NCI-H510A (cell line): Measurements from ENCODE around the gene NKD1.

Experiments used
- DNase-seq: peaks from one replicate; lab custom pipeline; 2025; lab: John Stamatoyannopoulos, UW

The NKD1 gene

DNA sequence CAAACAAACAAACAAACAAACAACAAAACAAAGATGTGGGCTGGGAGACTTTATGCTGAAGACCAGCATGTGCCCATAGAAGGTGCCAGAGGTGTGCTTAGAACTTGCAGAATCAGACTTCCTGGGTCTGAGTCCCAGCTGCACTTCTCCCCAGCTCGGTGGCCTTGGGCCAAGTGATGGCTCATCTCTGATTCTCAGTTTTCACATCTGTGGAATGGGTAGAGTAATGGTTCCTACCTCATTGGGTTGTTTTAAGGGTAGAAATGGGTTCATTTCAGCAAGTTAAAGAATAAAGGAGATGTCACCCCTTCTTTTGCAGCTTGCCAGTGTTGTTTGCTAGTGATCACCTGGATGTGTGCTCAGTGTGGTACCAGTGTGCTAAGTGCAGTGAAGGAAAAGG lies 10.7 kb downstream of the NKD1 start:
- no peak for DNase-seq

DNA sequence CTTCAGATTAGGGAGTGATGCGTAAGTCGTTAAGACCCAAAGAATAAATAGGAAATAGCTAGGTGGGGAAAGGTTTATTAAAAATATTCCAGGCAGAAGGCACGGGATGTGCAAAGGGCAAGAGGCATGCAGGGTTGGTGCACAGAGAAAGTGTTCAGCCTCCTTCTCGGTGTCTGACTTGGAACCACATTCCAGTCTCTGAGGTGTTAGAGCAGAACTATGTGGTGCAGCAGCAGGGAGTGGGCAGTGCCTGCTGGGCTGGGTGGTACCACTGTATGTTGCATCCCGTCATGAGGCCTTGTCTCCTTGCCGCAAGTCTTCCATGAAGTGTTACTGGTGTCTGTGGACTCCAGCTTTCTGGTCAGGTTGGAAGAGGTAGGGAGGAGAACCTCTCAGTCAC lies 11.1 kb downstream of the NKD1 start:
- DNase-seq, result no peak

DNA sequence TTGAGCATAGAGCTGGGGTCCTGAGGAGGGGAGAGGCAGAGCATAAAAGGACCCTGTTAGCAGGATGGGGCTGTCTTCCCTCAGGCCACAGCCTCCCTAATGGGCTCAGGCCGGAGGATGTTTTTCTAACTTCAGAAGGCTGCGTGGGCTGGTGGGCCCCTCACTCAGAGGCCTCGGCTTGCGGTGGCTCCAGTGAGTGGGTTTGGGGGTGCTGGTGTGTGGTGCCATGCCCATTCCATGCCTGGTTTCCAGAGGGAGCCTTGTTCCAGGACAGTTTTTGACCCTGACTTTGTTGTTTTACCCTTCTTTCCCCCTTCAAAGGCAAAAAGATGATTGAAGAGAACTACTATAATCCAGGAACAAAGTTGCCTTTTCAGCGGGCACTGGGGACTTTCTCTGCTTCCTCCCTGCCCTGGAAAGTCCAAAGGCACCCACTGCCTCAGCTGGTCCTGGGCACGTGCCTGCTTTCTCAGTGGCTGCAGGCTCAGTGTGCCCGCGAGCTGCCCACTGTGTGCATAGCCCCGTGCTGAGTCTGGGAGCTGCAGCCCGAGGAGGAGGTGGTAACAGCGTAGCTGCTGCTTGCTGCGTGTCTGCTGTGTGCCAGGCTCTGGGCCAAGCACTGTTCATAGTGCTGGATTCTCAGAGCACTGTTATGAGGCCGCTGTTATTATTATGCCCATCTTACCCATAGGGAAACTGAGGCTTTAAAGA lies 11.8 kb downstream of the NKD1 start:
- DNase-seq, result no peak

GRCh38 chr16:50560903-50561863 lies 13.0 kb downstream of the NKD1 start:
- DNase-seq, result no peak

GRCh38 chr16:50562657-50563056 lies 14.5 kb downstream of the NKD1 start:
- no peak for DNase-seq

DNA sequence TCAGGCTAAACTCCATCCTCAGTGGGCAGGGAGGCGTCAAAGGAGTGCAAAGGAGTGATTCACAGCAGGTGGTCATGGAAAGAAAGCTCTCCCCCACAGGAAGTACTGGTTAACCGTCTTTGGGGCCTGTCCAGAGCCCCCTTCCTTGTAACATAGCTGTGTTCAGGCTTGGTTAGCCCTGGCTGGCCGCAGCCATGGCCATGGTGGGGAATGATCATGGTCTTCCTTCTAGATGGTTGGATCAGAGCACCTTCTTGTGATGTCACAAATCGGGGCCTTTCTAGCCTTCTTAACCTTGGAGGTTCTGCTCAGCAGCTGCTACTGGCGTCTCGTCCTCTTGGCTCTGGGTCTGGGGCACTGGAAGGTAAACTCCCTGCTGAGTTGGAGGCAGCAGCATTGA lies 15.8 kb downstream of the NKD1 start:
- DNase-seq, result no peak

GRCh38 chr16:50565428-50565827 lies 17.2 kb downstream of the NKD1 start:
- DNase-seq, result no peak

- no peak for DNase-seq
Observed at GRCh38 chr16:50566014-50566962, 18.1 kb downstream of the NKD1 start.

GRCh38 chr16:50567651-50568050 lies 19.5 kb downstream of the NKD1 start:
- no peak for DNase-seq

DNA sequence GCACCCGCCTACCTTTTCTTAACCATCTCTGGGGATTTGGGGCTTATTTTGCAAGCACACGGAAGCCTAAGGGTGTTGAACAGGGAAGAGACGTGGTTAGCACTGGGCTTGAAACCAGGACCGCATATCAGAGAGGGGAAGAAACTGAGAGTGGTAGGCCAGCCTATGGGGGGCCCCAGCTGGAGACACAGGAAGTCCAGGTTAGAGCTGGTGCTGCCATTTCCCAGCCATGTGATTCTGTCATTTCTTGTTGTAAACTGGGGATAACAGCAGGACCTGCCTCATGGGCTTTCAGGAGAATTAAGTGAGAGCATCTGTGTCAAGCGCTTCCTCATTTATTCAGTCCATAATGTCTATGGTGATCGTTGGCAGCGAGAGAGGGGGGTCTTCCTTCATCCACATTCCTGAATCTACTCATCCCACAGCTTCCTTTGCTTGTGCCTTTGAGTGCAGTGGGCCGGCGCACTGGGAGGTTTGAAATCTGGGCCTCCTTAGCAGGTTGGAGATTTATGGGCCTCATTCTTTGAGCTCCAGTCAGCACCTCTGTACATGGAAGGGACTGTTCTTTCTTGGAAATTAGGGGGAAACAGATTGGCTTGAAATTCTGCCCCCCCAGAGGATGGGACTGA lies 20.1 kb downstream of the NKD1 start:
- no peak for DNase-seq

DNA sequence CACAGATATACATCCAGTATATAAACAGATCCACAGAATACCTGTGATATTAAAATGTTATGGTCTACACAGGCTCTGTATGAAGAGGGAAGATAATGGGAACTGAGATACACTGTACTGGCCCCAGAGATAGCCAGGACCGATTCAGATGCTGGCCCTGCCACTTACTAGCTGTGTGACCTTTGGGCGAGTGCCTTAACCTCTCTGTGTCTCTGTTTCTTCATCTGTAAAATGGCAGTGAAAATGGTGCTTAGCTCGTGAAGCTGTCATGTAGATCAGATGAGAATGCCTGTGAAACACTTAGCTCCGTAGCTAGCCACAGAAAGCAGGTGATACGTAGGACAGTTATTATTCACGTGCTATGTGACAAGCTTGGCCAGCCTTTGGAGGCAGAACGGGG lies 22.2 kb downstream of the NKD1 start:
- no peak for DNase-seq

DNA sequence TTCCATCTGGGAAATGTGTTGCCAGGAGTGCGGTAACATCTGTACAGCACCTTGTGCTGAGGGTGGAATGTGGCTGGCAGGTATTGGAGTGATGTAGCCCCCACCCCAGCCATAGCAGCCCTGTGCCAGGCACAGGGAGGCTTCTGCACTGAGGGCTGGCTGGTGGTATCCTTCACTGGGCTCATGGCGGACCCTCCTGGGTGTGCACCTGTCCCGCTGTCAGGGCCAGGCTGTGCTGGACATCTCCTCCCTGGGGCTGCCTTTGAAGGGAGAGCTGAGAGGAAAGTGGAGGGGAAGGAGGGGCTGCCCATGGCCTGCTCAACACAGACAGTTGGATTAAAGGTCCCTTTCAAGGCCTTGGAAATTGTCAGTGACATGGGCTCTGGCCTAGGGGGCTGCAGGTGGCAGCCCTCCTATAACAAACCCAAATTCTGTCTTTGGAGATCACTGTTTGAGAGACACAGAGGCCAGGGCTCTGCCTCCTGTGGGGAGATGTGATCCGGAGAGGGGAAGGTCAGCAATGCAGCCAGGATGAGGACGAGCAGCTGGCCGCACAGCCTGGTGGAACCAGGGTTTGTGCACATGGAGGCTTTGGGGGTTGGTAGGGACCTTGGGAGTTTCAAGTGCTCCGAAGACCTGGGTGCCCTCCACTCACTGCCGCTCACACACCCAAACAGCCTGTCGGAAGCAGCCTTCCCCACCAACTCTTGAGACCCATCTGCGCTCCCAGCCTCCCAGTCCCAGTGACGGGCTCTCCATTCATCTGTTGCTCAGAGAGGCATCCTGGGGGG lies 22.8 kb downstream of the NKD1 start:
- DNase-seq, result no peak

DNA sequence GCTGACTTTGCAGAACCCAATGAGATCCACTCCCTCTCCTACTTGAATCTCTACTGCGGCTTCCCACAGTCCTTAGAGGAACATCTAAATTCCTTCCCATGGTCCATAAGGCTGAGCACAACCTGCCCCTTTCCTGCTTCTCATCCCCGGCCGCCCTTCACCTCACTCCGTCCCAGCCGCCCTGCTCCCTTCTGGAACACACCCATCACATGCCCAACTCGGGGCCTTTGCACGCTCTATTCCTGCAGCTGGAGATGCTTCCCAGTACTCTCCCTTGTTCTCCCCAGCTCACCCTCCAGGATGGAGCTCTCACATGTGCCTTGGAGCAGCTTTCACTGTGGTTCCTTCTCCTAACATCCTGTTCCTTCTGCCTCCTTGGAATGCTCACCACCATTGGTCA lies 23.6 kb downstream of the NKD1 start:
- no peak for DNase-seq

GRCh38 chr16:50572700-50573099 lies 24.5 kb downstream of the NKD1 start:
- no peak for DNase-seq

DNA sequence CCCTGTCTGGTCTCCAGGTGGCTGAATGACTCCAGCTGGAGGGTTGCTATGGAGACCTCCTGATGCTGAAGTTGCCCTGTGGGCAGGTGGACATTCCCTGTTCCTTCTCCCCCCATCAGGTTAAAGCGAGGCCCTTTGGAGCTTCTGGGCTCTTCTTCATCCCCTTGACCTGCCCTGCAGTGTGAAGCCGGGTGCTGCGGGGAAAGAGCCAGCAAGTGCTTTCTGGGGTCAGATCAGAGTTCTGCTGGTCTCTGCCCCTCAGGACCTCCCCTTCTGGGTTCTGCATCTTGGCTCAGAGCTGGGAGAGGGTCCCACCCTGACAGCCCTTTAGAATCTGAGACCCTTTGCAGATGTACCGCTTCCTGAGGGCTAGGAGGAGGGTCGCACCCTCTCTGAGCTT lies 25.1 kb downstream of the NKD1 start:
- DNase-seq, result no peak

DNA sequence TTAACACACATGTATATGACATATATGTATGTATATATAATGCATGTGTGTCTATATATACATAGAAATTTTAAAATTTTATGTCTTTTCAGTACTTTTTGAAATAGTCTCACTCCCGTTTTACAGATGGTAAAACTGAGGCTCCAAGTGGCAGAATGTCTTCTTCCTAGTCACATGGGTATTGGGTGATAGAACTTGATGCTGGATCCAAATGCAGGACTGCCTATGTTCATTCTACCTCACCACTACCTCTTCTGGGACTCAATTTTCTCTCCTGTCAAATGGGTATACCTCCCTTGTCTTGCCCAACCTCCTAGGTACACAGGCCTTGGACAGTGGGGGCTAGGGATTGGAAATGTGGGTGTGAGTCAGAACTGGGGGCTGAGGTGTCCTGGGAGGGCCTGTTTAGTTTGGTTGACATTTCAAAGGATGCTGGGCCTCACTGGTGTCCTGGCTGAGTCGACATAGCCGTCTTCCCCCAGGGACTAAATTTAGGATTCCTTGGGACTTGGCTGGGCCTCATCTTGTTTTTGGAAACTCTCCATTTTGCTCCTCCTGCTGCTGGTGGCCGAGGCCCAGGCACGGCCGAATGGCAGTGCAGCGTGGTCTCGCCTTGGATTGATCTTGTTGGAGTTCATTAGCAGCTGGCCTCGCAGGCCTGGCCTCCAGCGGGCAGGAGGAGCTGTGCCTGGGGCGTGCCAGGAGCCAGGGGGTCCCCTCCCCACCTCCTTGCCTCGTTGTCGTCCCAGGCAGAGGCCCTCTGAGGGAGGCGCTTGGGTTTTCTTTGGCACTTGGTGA lies 25.9 kb downstream of the NKD1 start:
- DNase-seq, result no peak

GRCh38 chr16:50574745-50575136 lies 26.5 kb downstream of the NKD1 start:
- DNase-seq, result no peak

DNA sequence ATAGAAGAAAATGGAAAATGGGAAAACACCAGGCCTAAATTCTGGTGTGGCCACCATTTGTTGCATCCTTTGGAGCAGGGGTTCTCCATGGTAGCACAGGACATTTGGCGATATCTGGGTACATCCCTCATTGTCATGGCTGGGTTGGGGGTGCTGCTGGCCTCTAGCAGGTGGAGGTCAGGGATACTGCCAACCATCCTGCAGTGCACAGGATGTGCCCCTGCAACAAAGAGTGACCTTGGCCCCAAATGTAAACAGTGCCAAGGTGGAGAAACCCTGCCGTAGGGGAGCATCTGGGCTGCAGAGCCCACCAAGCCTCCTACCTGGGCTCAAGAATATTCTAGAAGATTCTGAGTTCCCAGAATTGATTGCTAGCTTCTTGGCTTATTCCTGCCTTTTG lies 27.5 kb downstream of the NKD1 start:
- no peak for DNase-seq

GRCh38 chr16:50576403-50577113 lies 28.4 kb downstream of the NKD1 start:
- DNase-seq, result no peak
